Measurements from ENCODE around the gene RHCG.

DNA sequence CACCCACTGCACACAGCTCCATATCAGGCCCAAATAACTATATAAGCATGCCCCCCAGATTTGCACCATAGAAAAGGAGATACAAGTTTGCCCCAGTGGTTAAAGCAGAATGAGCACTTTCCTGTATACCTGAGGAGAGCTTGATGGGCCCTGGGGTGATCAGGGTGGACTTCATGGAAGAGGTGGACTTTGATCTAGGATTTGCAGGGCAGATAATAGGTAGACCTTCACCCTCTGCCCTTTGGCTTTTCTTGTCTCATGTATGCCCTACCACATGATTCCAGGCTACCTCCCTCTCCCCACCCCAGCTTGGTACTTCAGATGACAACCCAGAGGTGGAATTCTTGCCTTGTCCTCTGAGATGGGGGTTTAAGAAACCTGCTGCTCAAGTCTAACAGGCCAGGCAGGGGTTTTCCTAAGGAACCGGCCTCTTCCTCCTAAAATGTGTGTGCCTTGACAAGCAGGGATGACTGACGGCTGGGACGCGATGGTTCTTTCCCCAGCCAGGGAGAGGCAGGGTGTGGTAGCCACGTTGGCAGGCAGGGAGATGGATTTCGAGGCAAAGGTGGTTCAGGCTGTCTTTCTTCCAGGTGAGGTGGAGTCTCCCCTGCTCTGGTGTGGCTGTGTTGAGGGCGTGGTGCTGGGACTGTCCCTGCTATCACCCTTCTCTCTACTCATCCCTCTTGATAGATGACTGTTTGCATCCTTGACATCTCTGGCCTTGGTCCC lies 6.6 kb upstream of the RHCG start:
- TF ChIP-seq, protein P1, sequence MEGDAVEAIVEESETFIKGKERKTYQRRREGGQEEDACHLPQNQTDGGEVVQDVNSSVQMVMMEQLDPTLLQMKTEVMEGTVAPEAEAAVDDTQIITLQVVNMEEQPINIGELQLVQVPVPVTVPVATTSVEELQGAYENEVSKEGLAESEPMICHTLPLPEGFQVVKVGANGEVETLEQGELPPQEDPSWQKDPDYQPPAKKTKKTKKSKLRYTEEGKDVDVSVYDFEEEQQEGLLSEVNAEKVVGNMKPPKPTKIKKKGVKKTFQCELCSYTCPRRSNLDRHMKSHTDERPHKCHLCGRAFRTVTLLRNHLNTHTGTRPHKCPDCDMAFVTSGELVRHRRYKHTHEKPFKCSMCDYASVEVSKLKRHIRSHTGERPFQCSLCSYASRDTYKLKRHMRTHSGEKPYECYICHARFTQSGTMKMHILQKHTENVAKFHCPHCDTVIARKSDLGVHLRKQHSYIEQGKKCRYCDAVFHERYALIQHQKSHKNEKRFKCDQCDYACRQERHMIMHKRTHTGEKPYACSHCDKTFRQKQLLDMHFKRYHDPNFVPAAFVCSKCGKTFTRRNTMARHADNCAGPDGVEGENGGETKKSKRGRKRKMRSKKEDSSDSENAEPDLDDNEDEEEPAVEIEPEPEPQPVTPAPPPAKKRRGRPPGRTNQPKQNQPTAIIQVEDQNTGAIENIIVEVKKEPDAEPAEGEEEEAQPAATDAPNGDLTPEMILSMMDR (conservative IDR thresholded peaks at IDR 0.05; ENCODE audit: low read length): no peak
- TF ChIP-seq EZH2phosphoT487 (IDR thresholded peaks at IDR 0.05; ENCODE audit: borderline replicate concordance, low read depth, low read length): no peak

All from OCI-LY7 (cell line).